GM18861 (cell line): ENCODE measurements around the gene BHLHE41.

ENCODE experiments used
- ATAC-seq: cut with Tn5 transposase; IDR thresholded peaks from one replicate; pipeline ENCODE4 v1.9.1; 2021; ENCODE audit not compliant: unreplicated experiment

Gene BHLHE41

DNA sequence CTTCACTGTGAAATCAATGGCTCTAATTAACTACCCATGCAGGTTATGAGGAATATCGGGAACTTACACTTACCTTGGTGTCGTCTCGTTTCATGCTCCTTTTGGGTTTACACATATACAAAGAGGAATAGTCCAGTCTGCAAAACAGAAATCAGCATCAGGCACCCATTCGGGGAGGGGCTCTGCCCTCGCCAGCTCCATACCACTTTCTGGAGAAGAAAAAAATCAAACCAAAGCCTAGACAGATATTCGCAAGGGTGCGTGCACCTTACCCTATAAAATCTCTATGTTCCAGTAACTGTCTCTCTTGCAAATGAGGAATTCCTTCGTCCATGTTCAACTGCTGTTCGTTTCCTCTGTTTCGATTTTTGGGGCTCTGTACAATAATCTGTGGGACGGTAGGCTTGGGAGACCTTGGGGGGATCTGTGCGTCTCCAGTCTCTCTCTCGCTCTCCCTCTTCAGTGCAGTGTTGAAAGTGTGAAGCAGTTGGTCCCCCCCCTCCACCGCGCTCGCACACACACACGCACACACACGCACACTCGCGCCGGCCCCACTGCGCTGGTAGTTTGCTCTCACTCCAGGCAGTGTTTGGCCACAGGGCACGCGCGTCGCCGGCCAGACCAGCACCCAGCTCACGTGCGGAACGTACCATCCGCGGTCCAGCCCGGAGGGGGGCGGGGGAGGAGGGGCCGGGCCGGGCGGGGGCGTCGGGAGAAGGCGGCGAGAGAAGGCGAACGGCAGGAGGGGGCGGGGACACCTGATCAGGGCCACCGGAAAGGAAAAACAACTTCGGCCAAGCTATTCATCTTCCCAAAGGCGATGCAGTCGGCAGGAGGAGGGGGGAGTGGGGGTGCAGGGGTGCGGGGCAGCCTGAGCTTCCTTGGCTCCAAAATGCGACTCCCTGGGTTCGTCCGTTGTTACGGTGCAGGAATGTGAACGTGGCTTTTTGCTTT lies at the start of gene BHLHE41:
BHLHE41 (minus strand) TSS at position 592 of the 954 bp plus-strand sequence; CDS start at position 334, 258 bp downstream.
- ATAC-seq = no peak

- no peak for ATAC-seq
Measured at GRCh38 chr12:26172946-26173552, 48.2 kb upstream of the BHLHE41 start.

DNA sequence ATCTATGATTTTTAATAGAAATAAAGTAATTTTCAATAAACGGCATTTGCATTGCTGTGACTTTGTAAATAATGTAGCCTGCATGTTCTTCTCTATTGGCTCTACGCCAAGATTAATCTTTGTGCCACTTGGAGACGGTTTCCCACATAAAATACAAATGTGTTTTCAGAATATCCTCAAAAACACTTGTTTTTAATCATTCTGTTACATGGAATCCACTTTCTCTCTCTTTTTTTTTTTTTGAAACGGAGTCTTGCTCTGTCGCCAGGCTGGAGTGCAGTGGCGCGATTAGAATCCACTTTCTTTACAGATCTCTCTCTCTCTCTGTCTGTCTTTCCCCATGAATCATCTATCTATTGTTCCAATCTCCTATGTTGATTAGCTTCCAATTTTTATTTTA lies 47.7 kb upstream of the BHLHE41 start:
- no peak for ATAC-seq

DNA sequence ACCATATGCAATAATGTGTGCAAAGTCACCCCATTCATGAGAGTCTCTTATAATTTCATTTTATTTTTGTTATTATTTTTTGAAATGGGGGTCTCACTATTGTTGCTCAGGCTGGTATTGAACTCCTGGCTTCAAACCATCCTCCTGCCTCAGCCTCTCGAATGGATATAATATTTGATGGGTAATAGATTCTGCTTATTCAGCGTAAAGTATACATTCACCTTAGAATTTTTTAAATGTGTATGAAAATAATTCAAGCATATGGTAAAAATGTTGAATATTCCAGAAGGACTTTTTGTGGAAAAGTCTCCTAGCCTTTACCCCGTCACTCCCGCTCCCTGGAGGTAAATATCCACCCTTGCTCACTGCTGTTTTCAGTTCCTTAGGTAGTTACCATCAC lies 47.2 kb upstream of the BHLHE41 start:
- ATAC-seq = no peak

DNA sequence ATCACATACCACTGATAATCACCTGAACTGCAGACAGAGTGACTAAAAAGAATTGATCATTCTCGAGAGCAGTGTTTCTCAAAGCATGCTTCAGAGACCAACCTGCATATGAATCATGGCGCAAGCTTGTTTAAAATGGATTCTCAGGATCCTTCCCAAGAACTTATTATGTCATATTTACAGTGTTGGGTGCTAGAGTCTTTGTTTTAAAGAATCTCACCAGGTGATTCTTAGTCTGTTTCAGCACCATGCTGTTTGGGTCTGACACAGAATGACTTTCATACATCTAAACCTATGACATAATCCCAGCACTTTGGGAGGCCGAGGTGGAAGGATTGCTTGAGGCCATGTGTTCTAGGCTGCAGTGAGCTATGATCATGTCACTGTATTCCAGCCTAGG lies 39.3 kb upstream of the BHLHE41 start:
- no peak for ATAC-seq

DNA sequence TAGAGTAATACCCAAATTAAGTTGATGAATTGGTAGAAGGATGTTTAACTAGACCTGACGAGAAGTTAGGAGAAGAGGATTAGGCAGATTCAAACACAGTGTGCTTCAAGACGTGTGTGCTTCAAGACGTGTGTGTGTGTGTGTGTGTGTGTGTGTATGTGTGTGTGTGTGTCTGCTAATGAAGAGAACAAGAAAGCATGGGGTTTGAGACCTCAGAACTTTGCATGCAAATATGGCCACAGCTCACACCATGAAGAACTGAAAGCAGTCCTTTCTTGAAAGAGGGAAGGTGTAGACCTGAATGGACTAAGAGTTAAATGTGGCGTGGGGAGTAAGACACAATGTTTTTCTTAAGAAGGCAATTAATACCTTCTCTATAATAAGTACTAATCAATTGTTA lies 38.1 kb upstream of the BHLHE41 start:
- ATAC-seq = peak; percentile 57

DNA sequence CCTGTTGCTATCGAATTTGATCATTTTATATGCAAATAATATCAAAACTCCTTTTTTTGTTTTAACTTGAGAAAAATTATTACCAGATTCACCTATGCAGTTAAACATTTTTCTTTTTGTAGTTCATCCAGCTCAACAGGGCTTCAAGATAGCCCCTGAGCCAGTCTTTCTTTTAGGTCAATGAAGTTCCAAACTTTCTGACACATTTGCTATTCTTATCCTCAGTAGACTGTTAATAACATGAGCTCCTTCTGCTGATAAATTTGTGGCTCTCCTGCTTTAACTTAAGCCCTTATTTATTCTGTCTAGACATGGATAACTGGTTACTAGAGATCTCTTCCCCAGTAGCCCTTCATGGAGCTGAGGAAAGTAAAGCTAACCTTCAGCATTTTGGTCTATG lies 37.3 kb upstream of the BHLHE41 start:
- no peak for ATAC-seq

DNA sequence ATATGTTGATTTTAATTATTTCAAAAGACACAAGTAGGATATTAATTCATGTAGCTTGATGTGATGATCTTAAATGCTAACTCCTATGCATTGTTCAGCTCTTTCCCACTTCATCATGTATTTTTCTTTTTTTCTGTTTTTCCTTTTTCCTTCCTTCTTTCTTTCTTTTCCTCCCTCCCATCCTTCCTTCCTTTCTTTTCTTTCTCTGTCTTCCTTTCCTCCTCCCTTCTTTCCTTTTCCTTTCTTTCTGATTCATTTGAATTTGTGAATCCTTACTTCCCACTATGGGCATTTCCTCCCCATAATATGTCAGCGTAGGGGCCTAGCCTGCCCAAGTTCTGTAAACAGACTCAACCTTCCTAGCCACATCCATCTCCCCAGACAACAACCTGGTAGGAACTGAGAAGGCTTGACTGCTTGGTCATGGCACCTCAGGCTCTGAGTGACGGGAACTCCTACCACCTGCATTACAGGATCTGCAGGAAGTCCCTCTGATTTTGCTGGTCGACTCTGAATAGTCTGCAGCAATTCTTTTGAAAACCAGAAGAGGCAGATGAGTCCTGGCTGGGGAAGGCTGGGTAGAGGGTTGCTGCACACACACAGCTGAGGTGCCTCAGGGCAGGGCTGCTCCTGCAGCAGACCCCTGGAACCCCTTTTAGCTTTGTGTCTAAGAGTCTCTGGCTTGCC lies 33.4 kb upstream of the BHLHE41 start:
- no peak for ATAC-seq

- ATAC-seq = peak; percentile 4
Measured at GRCh38 chr12:26157001-26157400, 32.2 kb upstream of the BHLHE41 start.

DNA sequence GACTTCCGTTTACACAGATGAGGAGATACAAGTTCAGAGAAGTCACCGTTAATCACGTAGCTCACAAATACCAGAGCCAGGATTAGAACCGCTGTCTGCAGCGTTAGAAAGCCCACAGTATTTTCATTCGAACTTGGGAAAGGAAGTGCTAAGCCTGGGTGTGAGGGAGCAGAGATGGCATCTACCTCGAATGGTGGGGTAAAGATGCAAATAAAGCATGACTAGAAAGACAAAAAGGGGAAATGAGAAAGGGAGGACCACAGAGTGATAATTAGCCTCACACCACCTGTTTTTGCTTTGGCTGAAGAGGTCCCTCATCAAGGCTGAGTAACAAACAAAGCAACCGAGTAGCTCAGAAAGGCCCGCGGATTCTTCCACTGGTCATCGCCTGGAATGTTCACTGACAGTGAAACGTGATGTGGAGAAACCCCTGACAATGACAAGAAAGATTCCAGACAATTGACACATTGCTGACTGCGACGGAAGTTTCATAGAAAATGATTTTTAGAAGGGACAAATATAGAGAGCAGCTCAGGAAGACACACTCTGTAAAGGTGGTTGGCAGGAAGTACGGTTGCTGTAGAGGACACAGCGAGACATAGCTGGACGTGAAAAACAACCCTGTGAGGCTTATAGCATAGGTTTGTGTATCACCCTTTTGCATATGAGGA lies 31.5 kb upstream of the BHLHE41 start:
- peak; percentile 78 for ATAC-seq

- no peak for ATAC-seq
Measured at GRCh38 chr12:26153421-26154154, 28.8 kb upstream of the BHLHE41 start.

- no peak for ATAC-seq
Measured at GRCh38 chr12:26152507-26153102, 27.8 kb upstream of the BHLHE41 start.

DNA sequence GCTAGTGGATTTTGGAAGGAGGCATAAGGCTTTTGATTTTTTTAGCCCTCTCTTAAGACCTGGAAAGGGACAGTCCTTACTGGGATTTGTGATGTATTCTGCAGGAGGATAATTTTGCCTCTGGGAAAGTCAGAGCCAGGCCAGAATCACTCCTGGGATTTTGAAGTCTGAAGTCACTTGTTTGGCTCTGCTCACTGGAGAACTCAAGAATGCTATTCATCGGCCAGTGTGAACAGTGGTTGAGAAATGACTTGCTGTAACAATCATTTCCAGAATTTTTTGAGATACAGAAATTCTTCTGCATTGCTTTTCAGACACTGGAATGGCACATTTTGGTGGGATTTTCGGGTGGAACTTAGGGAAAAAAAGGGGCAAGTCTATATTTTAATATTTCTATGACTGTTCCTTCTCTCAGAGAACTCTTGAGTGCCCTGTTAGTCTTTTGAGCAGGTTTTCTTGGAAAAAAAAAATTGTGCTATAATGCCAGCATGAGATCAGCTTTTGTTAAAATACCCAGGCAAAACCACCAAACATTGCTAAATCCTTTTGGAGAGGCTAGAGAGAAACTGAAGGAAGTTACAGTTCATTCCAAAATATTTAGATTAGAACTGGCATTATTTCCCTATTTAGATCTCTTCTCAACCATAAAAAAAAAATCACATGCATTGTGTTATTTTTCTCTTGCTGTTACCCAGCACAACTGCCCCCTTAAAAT lies 26.1 kb upstream of the BHLHE41 start:
- no peak for ATAC-seq

- ATAC-seq = no peak
Measured at GRCh38 chr12:26149968-26150500, 25.2 kb upstream of the BHLHE41 start.

- no peak for ATAC-seq
Measured at GRCh38 chr12:26148291-26148690, 23.5 kb upstream of the BHLHE41 start.

- ATAC-seq = no peak
Measured at GRCh38 chr12:26143291-26143690, 18.5 kb upstream of the BHLHE41 start.

- ATAC-seq = no peak
Measured at GRCh38 chr12:26138860-26139259, 14.0 kb upstream of the BHLHE41 start.

DNA sequence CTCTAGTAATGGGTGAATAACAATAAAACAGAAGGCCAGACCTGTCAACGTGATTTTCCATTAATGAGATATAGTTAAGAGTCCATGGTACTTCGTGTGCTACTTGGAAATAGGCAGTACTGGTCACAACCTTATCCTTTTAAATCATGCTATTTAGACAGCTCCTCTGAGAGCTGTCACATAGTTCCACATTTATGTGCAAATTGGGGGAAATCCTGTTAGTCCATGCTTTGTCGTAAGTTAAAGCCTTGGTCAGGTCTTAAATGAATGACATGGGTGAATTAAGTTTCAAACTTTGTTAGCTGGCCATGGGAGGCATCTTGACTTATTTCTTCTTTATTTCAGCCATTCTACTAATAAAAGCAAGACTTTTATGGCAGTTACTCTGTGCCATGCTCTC lies 11.9 kb upstream of the BHLHE41 start:
- ATAC-seq = no peak

DNA sequence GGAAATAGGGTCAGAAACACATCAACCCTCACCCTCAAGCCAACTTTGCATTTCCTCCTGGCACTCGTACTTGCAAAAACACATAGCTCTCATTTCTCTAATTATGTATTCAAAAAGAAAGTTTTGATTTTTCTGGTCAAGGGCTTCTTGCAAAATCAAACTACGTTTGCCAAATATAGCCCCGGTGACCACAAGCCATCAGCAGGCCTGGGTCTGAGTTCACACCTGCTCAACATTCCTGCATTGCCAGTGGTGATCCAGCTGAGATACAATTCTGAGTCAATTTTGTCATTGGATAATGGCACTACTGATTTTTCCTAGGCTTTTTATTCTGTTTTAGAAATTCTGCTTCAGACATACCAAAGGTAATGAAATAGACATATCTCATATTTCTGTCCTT lies 10.7 kb upstream of the BHLHE41 start:
- ATAC-seq = no peak
